Glomerular visceral epithelial cell (primary cell): ENCODE data around the gene POMT2.

Source experiments
- DNase-seq: peaks from one replicate; pipeline ENCODE4 v3.0.0-alpha.2; 2016; ENCODE audit errors: extremely low spot score

POMT2 gene

GRCh38 chr14:77240336-77240915, 80.3 kb downstream of the POMT2 start:
- DNase-seq, result no peak

DNA sequence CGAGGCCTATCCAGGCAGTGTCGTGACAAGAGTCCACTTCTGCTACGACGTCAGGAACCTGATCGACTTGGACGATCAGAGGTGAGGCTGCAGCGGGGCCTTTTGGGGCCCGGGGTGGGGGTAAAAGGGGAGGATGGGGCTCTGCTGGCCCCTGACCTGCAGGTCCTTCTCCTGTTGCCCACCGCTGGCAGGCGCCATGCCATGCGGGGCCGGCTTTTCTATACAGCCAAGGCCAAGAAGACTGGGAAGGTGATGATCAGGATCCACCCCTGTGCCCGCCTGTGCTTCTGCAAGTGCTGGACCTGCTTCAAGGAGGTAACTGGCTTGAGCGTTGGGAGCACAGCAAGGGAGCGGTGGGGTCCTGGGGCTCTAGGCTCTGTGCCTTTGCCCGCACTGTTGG, 81.3 kb downstream of the POMT2 start:
- no peak for DNase-seq

DNA sequence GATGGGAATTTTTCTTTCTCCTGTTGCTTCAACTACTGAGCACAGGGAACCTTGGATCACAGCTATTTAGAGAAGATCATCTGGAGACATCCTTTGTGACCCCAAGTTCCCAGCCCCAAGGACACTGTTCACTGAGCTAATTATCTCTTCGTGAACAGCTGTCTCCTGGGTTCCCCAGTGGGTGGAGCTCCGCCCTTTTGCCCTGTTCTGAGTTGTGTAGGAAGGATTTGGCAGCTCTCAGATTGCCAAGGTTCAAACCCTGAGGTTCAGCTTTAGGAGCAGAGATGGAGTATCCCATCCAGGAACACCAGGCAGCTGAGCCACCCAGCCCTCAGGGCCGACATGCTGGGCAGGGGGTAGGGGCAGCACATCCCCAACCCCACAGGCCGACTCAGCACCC, 81.7 kb downstream of the POMT2 start:
- DNase-seq, result no peak

GRCh38 chr14:77238356-77238755, 82.3 kb downstream of the POMT2 start:
- no peak for DNase-seq

DNA sequence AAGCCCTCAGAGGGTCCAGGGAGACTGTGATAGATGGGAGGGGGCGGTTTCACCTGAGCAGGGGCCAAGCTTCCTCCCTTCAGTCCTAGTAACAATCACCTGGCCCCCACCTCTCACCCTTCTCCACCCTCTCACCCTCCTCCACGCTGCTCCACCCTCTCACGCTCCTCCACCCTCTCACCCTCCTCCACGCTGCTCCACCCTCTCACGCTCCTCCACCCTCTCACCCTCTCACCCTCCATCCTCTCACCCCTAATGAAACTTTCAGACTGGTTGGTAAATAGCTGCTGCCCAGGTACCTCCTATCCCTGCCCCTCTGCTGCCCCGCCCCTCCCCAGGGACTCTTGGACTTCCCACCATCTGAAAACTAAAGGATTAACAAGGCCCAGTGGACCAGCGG, 83.9 kb downstream of the POMT2 start:
- no peak for DNase-seq

GRCh38 chr14:77231721-77232120, 89.0 kb downstream of the POMT2 start:
- no peak for DNase-seq

GRCh38 chr14:77230914-77231313, 89.8 kb downstream of the POMT2 start:
- DNase-seq, result no peak

GRCh38 chr14:77228056-77228455, 92.6 kb downstream of the POMT2 start:
- DNase-seq, result no peak

DNA sequence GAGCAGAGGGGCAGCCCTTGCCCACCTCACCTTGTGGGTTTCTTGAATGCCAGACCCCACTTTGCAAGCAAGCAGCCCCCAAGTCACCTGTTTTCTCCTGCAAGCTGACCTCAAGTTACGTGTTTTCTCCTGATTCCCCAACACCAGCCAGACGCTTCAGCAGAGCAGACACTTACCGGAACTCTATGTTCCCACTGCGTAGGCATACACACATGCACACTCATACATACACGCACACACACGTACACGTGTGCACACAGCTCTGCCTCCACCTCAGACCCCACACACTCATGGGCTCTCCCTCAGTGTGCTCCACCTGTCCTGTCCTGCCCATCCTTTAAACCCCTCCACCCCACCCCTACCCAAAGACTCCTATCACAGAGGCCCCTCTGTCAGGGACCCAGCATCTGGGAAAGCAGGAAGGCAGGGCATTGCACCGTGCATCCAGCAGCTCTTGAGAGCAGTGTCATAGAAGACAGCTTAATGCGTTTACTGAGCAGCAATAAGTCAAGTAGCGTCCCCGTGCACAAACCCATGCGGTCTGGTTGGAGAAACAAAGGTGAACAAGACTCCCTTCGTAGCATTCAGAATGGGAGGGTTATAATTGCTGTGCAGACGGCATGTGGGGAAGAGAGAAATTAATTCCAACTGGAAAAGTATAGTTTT, 94.7 kb downstream of the POMT2 start:
- DNase-seq, result no peak

DNA sequence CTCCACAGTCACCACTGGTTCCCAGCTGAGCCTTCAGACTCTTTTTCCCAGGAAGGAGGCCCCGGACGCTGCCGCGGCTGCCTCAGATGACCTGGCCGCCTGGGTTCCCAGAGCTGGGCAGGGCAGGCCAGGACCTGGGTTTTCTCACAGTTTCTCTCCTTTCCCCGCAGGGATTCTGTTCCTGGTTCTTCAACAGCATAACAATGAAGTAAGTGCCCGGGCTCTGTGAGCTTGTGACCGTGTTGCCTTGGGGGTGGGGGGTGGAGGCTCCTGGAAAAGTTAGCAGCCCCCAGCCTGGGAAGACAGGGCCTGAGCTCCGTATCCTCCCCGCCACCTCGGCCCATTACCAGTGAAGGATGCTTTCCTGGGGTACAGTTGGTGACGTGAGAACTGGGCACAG, 95.4 kb downstream of the POMT2 start:
- no peak for DNase-seq
